Amniotic epithelial cell (primary cell): ENCODE data around the gene CYP21A2.
"Not testable (repeated sequence)": the region's sequence is repeated elsewhere in the genome, so short reads cannot be mapped to it uniquely, and the experiment has no call there.

Source experiments
- DNase-seq: peaks from one replicate; pipeline ENCODE4 v3.0.0-alpha.2; 2010; ENCODE audit warnings: low read depth

CYP21A2 gene

GRCh38 chr6:32055756-32056155 lies 17.5 kb downstream of the CYP21A2 start:
- not testable (repeated sequence) for DNase-seq

DNA sequence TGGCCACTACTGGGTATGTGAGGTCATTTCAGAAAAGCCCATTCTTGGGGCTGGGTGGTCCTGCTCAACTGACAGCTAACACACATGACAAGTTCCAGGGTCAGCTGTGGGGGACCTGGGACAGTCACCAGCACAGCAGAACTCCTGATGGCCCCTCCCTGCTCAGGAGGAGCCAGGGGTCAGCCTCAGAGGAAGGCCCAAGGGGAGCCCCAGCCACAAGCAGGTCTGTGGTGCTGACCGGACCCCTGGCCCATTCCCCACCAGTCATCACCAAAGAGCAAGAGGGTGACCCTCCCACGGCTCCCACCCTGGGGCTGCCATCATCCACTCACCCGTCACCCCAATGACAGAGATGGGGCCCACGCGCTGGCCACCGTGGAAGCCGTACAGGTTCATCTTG lies 18.0 kb downstream of the CYP21A2 start:
- no peak for DNase-seq

DNA sequence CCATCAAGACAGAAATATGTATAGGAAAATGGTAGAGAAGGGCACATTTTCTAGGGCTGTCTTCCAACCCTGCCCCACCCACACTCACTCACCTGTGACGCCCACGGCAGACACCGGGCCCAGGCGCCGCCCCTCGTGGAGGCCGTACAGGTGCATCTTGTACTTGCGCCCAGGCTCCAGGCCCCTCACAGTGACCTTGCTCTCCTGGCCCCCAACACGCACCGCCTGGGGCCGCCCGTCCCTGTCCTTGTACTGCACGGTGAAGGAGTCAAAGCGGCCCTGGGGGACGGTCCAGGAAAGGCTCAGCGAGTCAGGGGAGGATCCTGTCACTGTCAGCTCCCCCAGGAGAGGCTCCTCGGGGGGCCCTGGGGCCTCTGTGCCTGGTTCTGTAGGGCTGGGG lies 19.8 kb downstream of the CYP21A2 start:
- no peak for DNase-seq

DNA sequence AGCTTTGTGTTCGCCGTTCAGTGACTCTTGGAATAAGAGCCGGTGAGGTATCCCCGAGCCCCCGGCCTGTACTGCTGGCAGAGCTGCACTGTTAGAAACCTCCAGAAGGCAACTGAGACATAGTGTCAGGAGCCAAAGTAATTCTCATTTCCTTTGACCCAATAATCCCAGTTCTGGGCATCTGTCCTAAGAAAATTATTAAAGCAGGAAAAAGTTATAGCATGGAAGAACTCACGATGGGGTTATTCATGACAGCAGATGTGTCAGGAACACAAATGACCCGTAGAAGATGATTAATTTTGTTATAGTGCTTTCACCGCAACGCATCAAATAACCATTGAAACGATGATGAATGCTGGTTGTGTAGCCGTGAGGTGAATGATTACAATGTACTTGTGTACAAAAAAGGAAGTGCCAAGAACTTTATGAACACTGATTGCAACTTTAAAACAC lies 20.3 kb downstream of the CYP21A2 start:
- no peak for DNase-seq

DNA sequence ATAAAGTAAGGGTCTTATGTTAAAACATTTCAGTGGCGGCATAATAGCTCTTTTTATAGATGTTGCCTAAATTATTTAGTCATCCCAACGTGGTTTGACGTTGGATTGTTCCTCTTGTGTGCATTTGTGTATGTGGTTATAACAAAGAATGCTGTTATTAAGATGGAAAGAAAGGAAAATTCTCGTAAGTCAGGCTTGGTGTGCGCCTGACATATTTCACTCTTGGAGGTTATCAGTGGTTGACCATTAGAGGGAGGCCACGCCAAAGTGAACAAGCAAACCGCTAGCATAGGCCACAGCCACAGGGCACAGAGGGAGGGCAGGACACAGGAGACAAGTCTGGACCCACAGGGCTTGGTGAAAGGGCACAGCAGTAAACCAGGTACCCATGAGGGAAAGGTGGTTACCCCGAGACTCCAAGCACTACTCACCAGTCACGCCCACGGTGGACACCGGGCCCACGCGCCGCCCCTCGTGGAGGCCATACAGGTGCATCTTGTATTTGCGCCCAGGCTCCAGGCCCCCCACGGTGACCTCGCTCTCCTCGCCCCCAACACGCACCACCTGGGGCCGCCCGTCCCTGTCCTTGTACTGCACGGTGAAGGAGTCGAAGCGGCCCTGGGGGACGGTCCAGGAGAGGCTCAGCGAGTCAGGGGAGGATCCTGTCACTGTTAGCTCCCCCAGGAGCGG lies 22.9 kb downstream of the CYP21A2 start:
- DNase-seq = peak; percentile 38

- no peak for DNase-seq
Observed at GRCh38 chr6:32064706-32065105, 26.5 kb downstream of the CYP21A2 start.

- DNase-seq = not testable (repeated sequence)
Observed at GRCh38 chr6:32067521-32067920, 29.3 kb downstream of the CYP21A2 start.

DNA sequence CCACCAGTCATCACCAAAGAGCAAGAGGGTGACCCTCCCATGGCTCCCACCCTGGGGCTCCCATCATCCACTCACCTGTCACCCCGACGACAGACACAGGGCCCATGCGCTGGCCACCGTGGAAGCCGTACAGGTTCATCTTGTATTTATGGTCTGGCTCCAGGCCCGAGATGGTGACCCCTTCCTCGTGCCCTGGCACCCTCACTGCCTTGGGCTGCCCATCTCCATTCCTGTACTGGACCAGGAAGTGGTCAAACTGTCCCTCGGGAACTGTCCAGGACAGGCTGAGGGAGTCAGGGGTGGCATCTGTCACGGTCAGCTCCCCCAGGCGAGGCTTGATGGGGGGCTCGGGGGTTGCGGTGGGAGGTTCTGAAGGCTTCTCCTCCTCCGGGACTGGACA lies 30.1 kb downstream of the CYP21A2 start:
- not testable (repeated sequence) for DNase-seq

DNA sequence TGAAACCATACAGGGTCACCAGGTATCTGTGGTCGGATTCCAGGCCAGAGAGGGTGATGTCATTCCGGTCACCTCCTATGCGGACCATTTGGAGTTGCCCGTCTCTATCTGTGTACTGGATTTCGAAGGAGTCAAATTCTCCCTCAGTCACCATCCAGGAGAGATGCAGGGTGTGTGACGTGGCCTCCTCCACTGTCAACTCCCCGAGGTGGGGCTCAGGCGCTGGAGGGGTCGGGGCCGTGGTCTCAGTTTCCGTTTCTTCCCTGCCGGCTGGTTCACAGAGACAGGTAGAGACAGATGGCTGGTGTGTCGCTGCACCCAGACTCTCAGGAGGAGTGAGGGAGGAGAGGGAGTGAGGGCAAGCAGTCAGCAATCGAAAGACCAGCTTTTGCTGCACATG lies 30.7 kb downstream of the CYP21A2 start:
- no peak for DNase-seq

DNA sequence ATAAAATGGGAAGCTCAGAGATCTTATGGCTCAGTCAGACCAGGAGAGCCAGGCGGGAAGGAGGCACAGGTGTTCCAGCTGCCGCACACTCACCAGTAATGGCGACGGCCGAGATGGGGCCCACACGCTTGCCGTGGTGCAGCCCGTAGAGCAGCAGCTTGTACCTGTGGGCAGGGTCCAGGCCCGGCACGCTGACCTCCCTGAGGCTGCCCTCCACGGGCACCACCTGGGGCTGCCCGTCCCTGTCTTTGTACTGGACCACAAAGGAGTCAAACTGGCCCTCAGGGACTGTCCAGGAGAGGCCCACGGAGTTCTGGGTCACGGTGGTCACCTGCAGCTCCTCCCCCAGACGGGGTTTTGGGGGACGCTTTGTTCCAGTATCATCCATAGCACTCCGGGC lies 31.2 kb downstream of the CYP21A2 start:
- DNase-seq = no peak

- no peak for DNase-seq
Observed at GRCh38 chr6:32069878-32070515, 31.8 kb downstream of the CYP21A2 start.

GRCh38 chr6:32070814-32071543 lies 32.8 kb downstream of the CYP21A2 start:
- DNase-seq = no peak

DNA sequence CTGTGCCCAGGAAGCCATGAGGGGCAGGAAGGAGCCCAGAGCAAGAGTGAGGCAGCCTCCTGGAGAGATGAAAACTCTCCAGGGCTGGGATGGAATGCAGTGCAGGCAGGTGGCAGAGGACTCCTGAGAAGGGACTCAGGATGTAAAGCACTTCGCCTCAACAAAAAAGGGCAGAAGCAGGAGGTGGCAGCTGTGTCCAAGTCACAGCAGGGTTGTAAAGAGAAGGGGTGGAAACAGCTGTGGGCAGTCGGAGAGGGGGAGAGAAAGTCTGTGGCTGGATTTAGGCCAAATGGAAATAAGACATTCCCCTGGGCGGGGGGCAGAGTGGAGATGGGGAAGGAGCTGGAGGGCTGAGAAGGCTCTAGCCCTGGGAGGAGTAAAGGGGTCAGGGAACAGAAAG lies 34.9 kb downstream of the CYP21A2 start:
- no peak for DNase-seq

GRCh38 chr6:32073613-32074012 lies 35.4 kb downstream of the CYP21A2 start:
- DNase-seq = no peak

- peak; percentile 25 for DNase-seq
Observed at GRCh38 chr6:32074996-32075532, 36.8 kb downstream of the CYP21A2 start.

- no peak for DNase-seq
Observed at GRCh38 chr6:32075781-32076180, 37.6 kb downstream of the CYP21A2 start.

DNA sequence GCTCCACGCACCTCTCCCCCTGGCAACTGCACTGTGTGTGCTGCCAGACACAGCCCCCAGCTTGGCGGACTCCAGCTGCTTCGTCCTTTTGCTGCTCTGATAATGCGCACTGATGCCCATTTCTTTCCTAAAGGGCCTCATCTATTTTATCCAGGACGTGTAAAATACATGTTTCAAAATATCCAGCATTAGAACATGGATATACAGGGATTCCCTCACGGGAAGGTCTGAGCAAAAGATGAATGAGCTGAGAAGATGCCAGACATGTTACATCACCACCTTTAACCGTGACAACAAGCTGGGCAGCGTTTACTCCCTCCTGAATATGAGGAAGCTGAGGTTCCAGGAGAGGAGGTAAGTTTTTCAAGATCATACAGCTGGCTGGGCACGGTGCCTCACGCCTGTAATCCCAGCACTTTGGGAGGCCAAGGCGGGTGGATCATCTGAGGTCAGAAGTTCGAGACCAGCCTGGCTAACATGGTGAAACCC lies 38.1 kb downstream of the CYP21A2 start:
- DNase-seq = peak; percentile 97

- no peak for DNase-seq
Observed at GRCh38 chr6:32079566-32080290, 41.5 kb downstream of the CYP21A2 start.

GRCh38 chr6:32081168-32081990 lies 43.2 kb downstream of the CYP21A2 start:
- DNase-seq = peak; percentile 78

DNA sequence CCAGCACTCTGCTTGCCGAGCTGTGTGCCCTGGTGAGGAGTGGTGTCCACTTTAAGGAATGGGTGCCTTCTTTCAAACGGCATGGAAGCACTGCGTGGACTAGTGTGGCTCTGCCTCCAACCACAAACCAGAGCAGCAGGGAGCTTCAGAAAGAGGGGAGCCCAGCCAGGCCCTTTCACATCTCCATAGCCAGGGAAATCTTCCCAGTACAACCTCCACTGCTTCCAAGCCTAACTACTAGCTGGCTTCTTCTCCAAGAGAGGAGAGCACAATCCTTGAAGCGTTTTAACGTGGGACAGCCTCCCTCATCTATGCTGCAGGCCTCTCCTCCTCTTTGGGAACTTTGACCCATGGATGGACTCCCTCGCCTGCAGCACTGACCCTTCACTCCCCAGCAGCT lies 44.3 kb downstream of the CYP21A2 start:
- DNase-seq = no peak

DNA sequence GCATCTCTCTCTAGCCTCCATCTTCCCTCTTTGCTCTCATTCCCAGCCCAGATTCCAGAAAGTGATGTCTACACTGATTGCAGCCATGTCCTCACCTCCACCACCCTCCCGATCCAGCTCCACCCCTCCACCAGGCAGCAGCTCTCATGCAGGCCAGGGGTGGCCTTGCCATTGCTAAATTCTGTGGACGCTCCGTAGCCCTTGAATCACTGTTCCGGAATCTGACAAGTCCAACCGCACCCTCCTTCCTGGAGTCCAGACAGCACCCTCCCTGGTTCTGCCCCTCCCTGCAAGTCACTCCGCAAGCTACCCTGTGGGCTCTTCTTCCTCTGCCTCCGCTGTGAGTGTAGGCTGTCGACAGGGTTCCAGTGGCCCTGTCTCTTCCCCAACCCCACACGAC lies 44.7 kb downstream of the CYP21A2 start:
- peak; percentile 81 for DNase-seq
